ENCODE measurements around the gene GALNT12. TPM values are rescaled to one million over a fixed set of nuclear protein-coding genes. Genes with fewer than 3 reads are reported as not detected.

The GALNT12 gene
- total and polyA plus RNA-seq, 2 experiments from 2014 or later, result 13.9 to 16.4 TPM

DNA sequence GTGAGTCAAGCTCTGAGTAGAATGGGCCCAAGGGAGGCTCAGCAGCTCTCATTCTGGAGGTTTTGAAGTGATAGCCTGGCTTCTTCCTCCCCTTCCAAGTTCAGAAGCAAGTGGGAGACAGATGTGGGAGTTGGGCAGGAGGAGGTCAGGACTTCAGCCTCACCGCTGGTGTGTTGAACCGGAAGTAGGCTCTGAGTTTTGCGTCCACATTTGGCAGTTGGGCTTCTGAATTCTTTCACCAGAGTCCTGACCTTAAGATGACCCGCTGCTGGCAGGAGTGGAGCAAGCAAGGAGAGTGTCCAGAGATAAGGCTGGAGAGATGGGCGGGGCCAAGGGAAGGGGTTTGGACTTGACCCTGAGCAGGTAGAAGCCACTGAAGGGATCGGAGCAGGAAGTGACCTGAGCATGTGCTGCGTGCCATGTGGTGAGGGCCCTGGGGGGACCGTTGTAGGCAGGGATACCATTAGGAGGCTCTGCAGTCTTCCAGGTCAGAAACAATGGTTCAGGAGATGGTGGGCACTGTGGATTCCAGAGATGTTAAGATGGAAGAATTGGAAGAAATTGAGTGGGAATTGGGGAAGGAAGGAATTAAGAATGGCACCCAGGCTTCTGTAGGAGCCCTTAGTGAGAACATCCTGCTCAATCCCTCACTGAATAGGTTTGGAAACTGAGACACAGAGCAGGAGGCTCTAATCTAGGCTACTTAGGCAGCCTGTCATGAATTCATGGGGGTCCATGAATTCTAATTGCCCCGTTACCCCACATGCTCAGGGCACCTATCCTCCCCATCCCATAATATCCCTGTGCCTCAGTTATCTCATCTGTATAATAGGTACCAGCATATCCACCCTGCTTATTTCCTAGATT lies 25.9 kb downstream of the GALNT12 start:
- Histone ChIP-seq H3K9me2 (replicated peaks; ENCODE audit: insufficient read depth) (no peaks in the 10 kb centered on the region), H4K20me1 (ENCODE audit: insufficient read depth, poor library complexity, severe bottlenecking) (no peaks in the 10 kb centered on the region), H3K27ac (no peak overlapping the region), H3K9me3 (ENCODE audit: low read depth) (no peaks in the 10 kb centered on the region), H3K27me3 (no peaks in the 10 kb centered on the region), H3K4me3 (no peak overlapping the region), H3K79me2 (no peaks in the 10 kb centered on the region), H3K4me1 (ENCODE audit: insufficient read depth) (no peaks in the 10 kb centered on the region), H2AFZ (no peak overlapping the region), H3K36me3 (replicated peaks; ENCODE audit: insufficient read depth, low read depth) (no peaks in the 10 kb centered on the region), H3K4me2 (no peak overlapping the region)
- TF ChIP-seq EZH2phosphoT487 (IDR thresholded peaks at IDR 0.05; ENCODE audit: low read depth, severe bottlenecking, unreplicated experiment) (no peak), EZH2 (IDR thresholded peaks at IDR 0.05; ENCODE audit: borderline replicate concordance) (no peak)
- TF ChIP-seq, protein P1, sequence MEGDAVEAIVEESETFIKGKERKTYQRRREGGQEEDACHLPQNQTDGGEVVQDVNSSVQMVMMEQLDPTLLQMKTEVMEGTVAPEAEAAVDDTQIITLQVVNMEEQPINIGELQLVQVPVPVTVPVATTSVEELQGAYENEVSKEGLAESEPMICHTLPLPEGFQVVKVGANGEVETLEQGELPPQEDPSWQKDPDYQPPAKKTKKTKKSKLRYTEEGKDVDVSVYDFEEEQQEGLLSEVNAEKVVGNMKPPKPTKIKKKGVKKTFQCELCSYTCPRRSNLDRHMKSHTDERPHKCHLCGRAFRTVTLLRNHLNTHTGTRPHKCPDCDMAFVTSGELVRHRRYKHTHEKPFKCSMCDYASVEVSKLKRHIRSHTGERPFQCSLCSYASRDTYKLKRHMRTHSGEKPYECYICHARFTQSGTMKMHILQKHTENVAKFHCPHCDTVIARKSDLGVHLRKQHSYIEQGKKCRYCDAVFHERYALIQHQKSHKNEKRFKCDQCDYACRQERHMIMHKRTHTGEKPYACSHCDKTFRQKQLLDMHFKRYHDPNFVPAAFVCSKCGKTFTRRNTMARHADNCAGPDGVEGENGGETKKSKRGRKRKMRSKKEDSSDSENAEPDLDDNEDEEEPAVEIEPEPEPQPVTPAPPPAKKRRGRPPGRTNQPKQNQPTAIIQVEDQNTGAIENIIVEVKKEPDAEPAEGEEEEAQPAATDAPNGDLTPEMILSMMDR (IDR thresholded peaks at IDR 0.05; ENCODE audit: poor library complexity), result no peak
- no peak for DNase-seq (ENCODE audit: low spot score)
- 77% methylated on average over 9 of the region's 9 CpGs for WGBS (ENCODE audit: low lambda C conversion rate, missing lambda C conversion rate)

DNA sequence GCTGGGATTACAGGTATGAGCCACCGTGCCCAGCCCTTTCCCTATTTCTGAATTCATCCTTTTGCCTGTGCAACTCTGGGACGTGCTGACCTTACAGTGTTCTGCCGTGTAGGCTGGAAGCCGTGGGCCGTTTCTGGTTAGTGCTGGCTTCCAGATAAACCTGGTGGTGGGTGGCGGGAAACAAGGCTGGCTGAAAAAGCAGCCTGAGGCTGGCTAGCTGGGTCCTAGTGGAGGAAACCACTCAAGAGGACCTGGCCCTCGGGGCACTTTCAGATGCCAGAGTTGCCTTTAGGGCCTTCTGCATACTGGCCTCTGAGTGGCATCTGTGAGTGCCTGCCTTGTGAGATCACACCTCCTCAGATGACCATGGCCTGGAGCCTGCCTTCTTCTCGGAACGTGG lies 26.9 kb downstream of the GALNT12 start:
- Histone ChIP-seq H3K36me3 (replicated peaks; ENCODE audit: insufficient read depth, low read depth) (no peaks in the 10 kb centered on the region), H3K4me1 (ENCODE audit: insufficient read depth) (no peaks in the 10 kb centered on the region), H3K27me3 (no peaks in the 10 kb centered on the region), H4K20me1 (ENCODE audit: insufficient read depth, poor library complexity, severe bottlenecking) (no peaks in the 10 kb centered on the region), H3K9me3 (ENCODE audit: low read depth) (no peaks in the 10 kb centered on the region), H3K9me2 (replicated peaks; ENCODE audit: insufficient read depth) (no peaks in the 10 kb centered on the region), H3K4me3 (no peak overlapping the region), H3K27ac (no peak overlapping the region), H2AFZ (no peak overlapping the region), H3K79me2 (no peaks in the 10 kb centered on the region), H3K4me2 (no peak overlapping the region)
- WGBS (ENCODE audit: low lambda C conversion rate, missing lambda C conversion rate), result over 99% methylated on average over 9 of the region's 9 CpGs
- no peak for DNase-seq (ENCODE audit: low spot score)
- TF ChIP-seq, protein P1 (IDR thresholded peaks at IDR 0.05; ENCODE audit: poor library complexity), result no peak
- TF ChIP-seq EZH2phosphoT487 (IDR thresholded peaks at IDR 0.05; ENCODE audit: low read depth, severe bottlenecking, unreplicated experiment) (no peak), EZH2 (IDR thresholded peaks at IDR 0.05; ENCODE audit: borderline replicate concordance) (no peak)

DNA sequence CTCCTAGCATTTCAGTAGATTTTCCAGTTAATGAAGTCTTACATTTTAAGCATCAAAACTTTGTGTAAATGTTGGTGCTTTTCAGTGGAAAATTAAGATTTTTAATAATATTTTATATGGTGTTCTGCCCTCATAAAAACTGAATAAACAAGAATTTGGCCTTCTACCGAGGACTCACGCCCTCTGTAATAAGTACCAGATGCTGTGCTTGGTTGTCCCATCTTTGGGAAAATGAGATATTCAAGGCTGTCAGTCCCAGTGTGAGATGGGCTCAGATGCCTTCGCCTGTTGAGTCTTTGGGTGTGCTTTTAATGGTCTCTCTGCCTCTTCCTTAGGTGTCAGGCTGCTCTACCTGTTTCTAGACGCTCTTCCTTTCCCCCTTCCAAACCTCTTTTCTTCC lies 28.7 kb downstream of the GALNT12 start:
- no peaks in the 10 kb centered on the region for H3K36me3 ChIP-seq (replicated peaks; ENCODE audit: insufficient read depth, low read depth)
- no peaks in the 10 kb centered on the region for H3K4me1 ChIP-seq (ENCODE audit: insufficient read depth)
- no peak overlapping the region for H3K4me3 ChIP-seq
- no peak overlapping the region for H3K27ac ChIP-seq
- no peaks in the 10 kb centered on the region for H4K20me1 ChIP-seq (ENCODE audit: insufficient read depth, poor library complexity, severe bottlenecking)
- TF ChIP-seq EZH2 (IDR thresholded peaks at IDR 0.05; ENCODE audit: borderline replicate concordance), result no peak
- TF ChIP-seq, protein P1 (IDR thresholded peaks at IDR 0.05; ENCODE audit: poor library complexity), result no peak
- TF ChIP-seq EZH2phosphoT487 (IDR thresholded peaks at IDR 0.05; ENCODE audit: low read depth, severe bottlenecking, unreplicated experiment), result no peak
- 76% methylated on average over 4 of the region's 4 CpGs for WGBS (ENCODE audit: low lambda C conversion rate, missing lambda C conversion rate)
- no peak overlapping the region for H2AFZ ChIP-seq
- H3K9me3 ChIP-seq (ENCODE audit: low read depth), result no peaks in the 10 kb centered on the region
- H3K4me2 ChIP-seq, result no peak overlapping the region
- no peak for DNase-seq (ENCODE audit: low spot score)
- no peaks in the 10 kb centered on the region for H3K27me3 ChIP-seq
- H3K79me2 ChIP-seq, result no peaks in the 10 kb centered on the region
- no peaks in the 10 kb centered on the region for H3K9me2 ChIP-seq (replicated peaks; ENCODE audit: insufficient read depth)

All from hepatocyte (in vitro differentiated cells).